Panc1 (cell line): ENCODE results near the gene AQP7.

ENCODE experiments used
- POLR2AphosphoS5 ChIP-seq: IDR thresholded peaks from 2 replicates; pipeline ENCODE4 v1.6.1; 2012; ENCODE audit warnings: mild to moderate bottlenecking, low read depth, low read length, moderate library complexity
- TCF7L2 ChIP-seq: IDR thresholded peaks from 2 replicates; pipeline ENCODE4 v1.6.1; 2011; ENCODE audit warnings: mild to moderate bottlenecking, low read depth, low read length, inconsistent platforms
- TF ChIP-seq, protein P1 (sequence below): fragments of 450-650 bp; IDR thresholded peaks from 2 replicates; pipeline ENCODE4 v1.5.1; 2017; ENCODE audit warnings: mild to moderate bottlenecking
- TF ChIP-seq, protein P2 (sequence below), 2 experiments: IDR thresholded peaks; 2 replicates each; pipeline ENCODE4 v1.6.1; 2011 to 2012; ENCODE audit warnings: low read depth in 2 of 2, control low read depth in 1 of 2, low read length in 1 of 2, mild to moderate bottlenecking in 1 of 2, moderate library complexity in 1 of 2; ENCODE audit not compliant: insufficient read depth in 1 of 2

DNA sequence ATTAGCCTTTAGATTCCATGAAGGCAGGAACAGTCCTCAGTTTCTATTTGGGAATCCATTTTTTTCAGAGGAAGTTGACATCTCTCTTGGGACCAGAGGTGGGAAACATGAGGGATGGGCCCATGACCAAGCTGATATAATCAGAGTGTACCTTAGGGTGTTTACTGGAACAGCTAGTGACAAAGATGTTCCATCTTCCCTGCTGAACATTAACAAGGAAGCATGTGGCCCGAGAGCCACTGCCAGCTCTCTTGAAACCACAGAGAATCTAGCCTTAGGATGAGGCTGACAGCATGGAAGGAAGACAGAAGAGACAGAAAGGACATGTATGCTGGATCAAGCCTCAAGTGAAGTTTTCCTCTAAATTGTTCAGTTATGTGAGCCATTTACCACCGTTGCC, 29.1 kb upstream of the AQP7 start:
- TF ChIP-seq, protein P1, sequence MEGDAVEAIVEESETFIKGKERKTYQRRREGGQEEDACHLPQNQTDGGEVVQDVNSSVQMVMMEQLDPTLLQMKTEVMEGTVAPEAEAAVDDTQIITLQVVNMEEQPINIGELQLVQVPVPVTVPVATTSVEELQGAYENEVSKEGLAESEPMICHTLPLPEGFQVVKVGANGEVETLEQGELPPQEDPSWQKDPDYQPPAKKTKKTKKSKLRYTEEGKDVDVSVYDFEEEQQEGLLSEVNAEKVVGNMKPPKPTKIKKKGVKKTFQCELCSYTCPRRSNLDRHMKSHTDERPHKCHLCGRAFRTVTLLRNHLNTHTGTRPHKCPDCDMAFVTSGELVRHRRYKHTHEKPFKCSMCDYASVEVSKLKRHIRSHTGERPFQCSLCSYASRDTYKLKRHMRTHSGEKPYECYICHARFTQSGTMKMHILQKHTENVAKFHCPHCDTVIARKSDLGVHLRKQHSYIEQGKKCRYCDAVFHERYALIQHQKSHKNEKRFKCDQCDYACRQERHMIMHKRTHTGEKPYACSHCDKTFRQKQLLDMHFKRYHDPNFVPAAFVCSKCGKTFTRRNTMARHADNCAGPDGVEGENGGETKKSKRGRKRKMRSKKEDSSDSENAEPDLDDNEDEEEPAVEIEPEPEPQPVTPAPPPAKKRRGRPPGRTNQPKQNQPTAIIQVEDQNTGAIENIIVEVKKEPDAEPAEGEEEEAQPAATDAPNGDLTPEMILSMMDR = no peak
- TF ChIP-seq POLR2AphosphoS5 (no peak), TCF7L2 (no peak)
- TF ChIP-seq, protein P2, sequence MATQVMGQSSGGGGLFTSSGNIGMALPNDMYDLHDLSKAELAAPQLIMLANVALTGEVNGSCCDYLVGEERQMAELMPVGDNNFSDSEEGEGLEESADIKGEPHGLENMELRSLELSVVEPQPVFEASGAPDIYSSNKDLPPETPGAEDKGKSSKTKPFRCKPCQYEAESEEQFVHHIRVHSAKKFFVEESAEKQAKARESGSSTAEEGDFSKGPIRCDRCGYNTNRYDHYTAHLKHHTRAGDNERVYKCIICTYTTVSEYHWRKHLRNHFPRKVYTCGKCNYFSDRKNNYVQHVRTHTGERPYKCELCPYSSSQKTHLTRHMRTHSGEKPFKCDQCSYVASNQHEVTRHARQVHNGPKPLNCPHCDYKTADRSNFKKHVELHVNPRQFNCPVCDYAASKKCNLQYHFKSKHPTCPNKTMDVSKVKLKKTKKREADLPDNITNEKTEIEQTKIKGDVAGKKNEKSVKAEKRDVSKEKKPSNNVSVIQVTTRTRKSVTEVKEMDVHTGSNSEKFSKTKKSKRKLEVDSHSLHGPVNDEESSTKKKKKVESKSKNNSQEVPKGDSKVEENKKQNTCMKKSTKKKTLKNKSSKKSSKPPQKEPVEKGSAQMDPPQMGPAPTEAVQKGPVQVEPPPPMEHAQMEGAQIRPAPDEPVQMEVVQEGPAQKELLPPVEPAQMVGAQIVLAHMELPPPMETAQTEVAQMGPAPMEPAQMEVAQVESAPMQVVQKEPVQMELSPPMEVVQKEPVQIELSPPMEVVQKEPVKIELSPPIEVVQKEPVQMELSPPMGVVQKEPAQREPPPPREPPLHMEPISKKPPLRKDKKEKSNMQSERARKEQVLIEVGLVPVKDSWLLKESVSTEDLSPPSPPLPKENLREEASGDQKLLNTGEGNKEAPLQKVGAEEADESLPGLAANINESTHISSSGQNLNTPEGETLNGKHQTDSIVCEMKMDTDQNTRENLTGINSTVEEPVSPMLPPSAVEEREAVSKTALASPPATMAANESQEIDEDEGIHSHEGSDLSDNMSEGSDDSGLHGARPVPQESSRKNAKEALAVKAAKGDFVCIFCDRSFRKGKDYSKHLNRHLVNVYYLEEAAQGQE (IDR thresholded peaks at IDR 0.05; ENCODE audit: insufficient read depth in 1 of 2, low read depth in 2 of 2, low read length in 1 of 2) = no peak
